GM12872 (cell line): ENCODE data around the gene IDI1.

Experiments used
- CTCF ChIP-seq: IDR thresholded peaks from 3 replicates; pipeline ENCODE4 v1.5.1; 2011; ENCODE audit warnings: low read depth, mild to moderate bottlenecking, low read length, moderate library complexity; ENCODE audit not compliant: insufficient read depth

IDI1 gene

GRCh38 chr10:997266-998022, 51.5 kb downstream of the IDI1 start:
- TF ChIP-seq CTCF = no peak

- no peak for TF ChIP-seq CTCF
Measured at GRCh38 chr10:996031-996430, 52.9 kb downstream of the IDI1 start.

DNA sequence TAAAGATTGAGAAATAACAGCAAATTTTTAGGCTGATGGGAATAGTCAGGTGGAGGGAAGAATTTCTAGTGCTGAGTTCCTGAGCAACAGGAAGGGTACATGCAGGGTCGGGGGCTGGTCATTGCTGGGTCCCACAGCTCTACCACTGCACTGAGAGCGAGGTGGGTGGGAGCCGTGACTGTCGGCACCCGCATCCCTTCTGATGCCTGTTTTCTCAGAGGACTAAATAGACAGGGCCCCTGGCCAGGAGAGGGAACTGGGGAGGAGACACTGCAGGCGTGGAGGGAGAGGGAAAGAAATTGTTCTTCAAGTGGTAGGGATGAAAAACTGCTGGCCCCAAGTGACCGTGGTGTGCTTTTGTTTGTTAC, 53.4 kb downstream of the IDI1 start:
- no peak for TF ChIP-seq CTCF

- TF ChIP-seq CTCF = no peak
Measured at GRCh38 chr10:994836-995558, 53.9 kb downstream of the IDI1 start.

DNA sequence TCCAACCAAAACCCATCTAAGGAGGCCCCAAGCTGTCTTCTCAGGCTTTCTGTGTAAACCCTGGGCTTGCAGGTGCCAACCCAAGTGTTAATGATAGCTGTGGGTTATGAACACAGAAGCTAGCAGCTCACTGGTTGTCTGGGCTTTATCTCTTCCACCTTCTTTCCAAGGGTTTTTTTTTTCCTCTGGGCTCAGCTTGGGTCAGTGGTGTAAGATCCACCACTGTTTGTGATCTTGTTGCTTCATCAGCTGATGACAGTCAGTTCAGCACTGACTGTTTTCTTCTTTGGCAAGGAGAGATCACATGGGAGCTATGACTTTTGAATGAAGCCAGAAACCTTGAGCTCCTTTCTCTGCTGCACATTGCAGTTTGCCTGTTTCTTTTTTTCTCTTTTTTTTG, 56.0 kb downstream of the IDI1 start:
- TF ChIP-seq CTCF = no peak

- TF ChIP-seq CTCF = no peak
Measured at GRCh38 chr10:992467-992866, 56.5 kb downstream of the IDI1 start.

DNA sequence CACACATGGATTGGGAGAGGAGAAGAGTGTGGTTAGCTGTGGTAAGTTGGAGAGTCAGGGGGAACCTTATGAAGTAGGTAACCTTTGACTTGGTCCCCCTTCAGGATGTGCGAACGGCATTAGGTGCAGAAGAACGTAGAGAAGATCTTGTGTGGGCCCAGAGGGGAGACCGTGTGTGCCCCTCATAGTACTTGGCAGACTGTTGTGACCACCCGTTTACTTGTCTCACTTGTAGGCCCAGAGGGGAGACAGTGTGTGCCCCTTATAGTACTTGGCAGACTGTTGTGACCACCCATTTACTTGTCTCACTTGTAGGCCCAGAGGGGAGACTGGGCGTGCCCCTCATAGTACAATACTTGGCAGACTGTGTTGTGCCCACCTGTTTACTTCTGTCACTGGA, 58.1 kb downstream of the IDI1 start:
- TF ChIP-seq CTCF = no peak
